Karpas-422 (cell line): ENCODE data around the gene STK4. TPM values are rescaled to one million over a fixed set of nuclear protein-coding genes. Genes with fewer than 3 reads are reported as not detected.

Source experiments
- DNase-seq: peaks from one replicate; pipeline ENCODE4 v3.0.0-alpha.2; 2015
- H2AFZ ChIP-seq: fragments of 200-600 bp; sonication (generic); 2 replicates; pipeline ENCODE4 v1.6.1; 2014; ENCODE audit warnings: antibody characterized with exemption, low read length, mixed read lengths
- H3K27ac ChIP-seq: fragments of 200-600 bp; sonication (generic); 2 replicates; pipeline ENCODE4 v1.5.1; 2014; ENCODE audit warnings: mild to moderate bottlenecking, low read length, moderate library complexity
- H3K27me3 ChIP-seq: fragments of 200-600 bp; sonication (generic); 2 replicates; pipeline ENCODE4 v1.6.1; 2014; ENCODE audit warnings: low read length, mixed read lengths
- H3K36me3 ChIP-seq: fragments of 200-600 bp; sonication (generic); 2 replicates; pipeline ENCODE4 v1.6.1; 2014; ENCODE audit warnings: low read length, mixed read lengths; ENCODE audit not compliant: insufficient read depth
- H3K4me1 ChIP-seq: fragments of 200-600 bp; sonication (generic); 2 replicates; pipeline ENCODE4 v1.6.1; 2014; ENCODE audit warnings: mild to moderate bottlenecking, low read length, mixed read lengths
- H3K4me2 ChIP-seq: fragments of 200-600 bp; sonication (generic); 2 replicates; pipeline ENCODE4 v1.6.1; 2014; ENCODE audit warnings: low read length, low read depth, mild to moderate bottlenecking; ENCODE audit not compliant: poor library complexity, severe bottlenecking
- H3K4me3 ChIP-seq: fragments of 200-600 bp; sonication (generic); 2 replicates; pipeline ENCODE4 v1.5.1; 2014; ENCODE audit warnings: mild to moderate bottlenecking, antibody characterized with exemption, low read length, mixed read lengths
- H3K79me2 ChIP-seq: fragments of 200-600 bp; sonication (generic); 2 replicates; pipeline ENCODE4 v1.6.1; 2014; ENCODE audit warnings: mild to moderate bottlenecking, low read length, mixed read lengths
- H3K9ac ChIP-seq: fragments of 200-600 bp; sonication (generic); 2 replicates; pipeline ENCODE4 v1.6.0; 2014; ENCODE audit warnings: low read length
- H3K9me2 ChIP-seq: fragments of 200-600 bp; sonication (generic), shearing (Covaris generic); replicated peaks from 2 replicates; pipeline ENCODE4 v1.6.0; 2014; ENCODE audit warnings: mild to moderate bottlenecking, low read length, moderate library complexity; ENCODE audit not compliant: insufficient read depth
- H3K9me3 ChIP-seq: fragments of 300-700, 200-600 bp; sonication (generic); 2 replicates; pipeline ENCODE4 v1.6.1; 2014; ENCODE audit warnings: low read length, mixed read lengths
- H4K20me1 ChIP-seq: fragments of 200-600 bp; sonication (generic); 2 replicates; pipeline ENCODE4 v1.6.1; 2014; ENCODE audit warnings: mild to moderate bottlenecking, antibody characterized with exemption, low read length, low read depth; ENCODE audit not compliant: insufficient read depth
- total RNA-seq: library from RNA; depleted of rRNA; stranded (reverse); fragments of >200 nt; shearing (Covaris generic); gene quantifications from 2 replicates; pipeline ENCODE4 v1.2.3, GENCODE V29; 2014; ENCODE audit warnings: low replicate concordance

The STK4 gene
- total RNA-seq, 1 experiment from 2014 or later, result 89.0 TPM

DNA sequence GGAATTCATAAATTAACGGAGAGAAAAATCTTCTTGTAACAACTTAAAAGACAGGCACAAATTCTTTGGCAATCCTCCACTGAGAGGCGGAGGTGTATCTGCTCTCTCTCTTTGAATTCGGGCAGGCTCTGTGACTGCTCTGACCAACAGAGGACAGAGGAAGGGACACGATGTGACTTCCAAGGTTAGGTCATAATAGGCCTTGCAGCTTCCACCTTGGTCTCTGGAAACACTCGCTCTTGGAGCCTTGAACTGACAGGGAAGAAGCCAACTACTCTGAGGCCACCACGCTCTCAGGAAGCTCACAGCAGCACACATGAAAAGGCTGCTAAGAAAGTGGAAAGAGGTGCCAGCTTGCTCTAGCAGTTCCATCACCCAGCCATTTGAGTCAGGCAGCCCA lies 21.1 kb upstream of the STK4 start:
- Histone ChIP-seq H3K9ac (no peak overlapping the region), H3K27ac (no peak overlapping the region), H3K9me3 (no peaks in the 10 kb centered on the region), H3K79me2 (peaks cover 10% of the 10 kb centered on the region; the same call in 1 of the 2 replicates), H3K4me3 (no peak overlapping the region), H3K36me3 (peaks cover 73% of the 10 kb centered on the region), H3K4me2 (no peak overlapping the region), H4K20me1 (no peaks in the 10 kb centered on the region), H3K9me2 (no peaks in the 10 kb centered on the region), H3K27me3 (no peaks in the 10 kb centered on the region), H3K4me1 (no peaks in the 10 kb centered on the region), H2AFZ (no peak overlapping the region)
- no peak for DNase-seq

DNA sequence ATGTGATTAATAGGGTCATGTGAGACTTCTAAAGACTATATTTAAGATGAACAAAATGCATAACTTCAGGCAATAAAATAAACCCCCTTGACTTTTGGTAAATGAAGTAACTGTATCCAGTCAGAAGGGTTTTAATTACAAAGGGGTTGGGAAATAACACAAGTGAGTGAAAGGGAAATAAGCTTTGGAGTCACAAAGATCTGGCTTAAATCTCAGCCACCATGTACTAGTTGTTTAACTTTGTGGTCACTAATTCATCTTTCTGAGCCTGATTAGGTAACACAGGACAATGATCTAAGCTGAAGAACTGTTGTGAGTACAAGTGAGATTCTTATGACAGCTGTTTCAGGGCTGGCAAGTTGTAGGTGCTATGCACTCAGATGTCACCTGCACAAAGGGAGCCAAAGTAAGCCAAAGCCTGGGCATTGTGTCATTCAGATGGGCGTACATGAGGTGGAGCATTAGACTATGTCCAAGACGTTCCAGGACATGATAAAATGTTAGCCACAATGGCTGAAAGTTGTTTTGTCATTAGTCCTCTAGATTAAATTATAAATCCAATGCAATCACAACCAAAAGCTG lies 19.9 kb upstream of the STK4 start:
- Histone ChIP-seq H3K9me3 (no peaks in the 10 kb centered on the region), H4K20me1 (no peaks in the 10 kb centered on the region), H3K9me2 (no peaks in the 10 kb centered on the region), H3K4me3 (no peak overlapping the region), H2AFZ (no peak overlapping the region), H3K36me3 (peaks cover 72% of the 10 kb centered on the region), H3K27me3 (no peaks in the 10 kb centered on the region), H3K4me1 (no peaks in the 10 kb centered on the region), H3K4me2 (no peak overlapping the region), H3K27ac (no peak overlapping the region), H3K9ac (no peak overlapping the region), H3K79me2 (peaks cover 12% of the 10 kb centered on the region; the same call in 1 of the 2 replicates)
- no peak for DNase-seq

DNA sequence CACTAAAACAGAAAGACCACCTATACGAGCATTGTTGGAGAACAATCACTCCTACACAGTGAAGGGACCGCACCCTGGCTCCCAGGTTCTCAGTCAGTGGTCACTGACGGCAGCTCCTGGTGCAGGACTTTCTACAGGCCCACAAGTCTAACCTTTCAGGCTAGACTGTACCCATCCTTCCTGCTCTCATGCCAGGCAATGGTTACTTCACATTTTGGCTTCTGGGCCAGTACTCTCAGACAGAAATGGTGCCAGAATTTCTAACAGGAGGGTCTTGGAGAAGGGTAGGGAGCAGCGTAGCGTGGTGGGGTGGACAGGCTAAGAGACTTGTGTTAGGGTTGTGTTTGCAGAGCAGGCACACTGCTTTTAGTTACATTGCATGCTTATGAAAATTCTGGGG lies 18.2 kb upstream of the STK4 start:
- no peaks in the 10 kb centered on the region for H3K27me3 ChIP-seq
- H4K20me1 ChIP-seq, result no peaks in the 10 kb centered on the region
- H3K9me3 ChIP-seq, result no peaks in the 10 kb centered on the region
- H3K79me2 ChIP-seq, result peaks cover 14% of the 10 kb centered on the region; the same call in 1 of the 2 replicates
- no peaks in the 10 kb centered on the region for H3K9me2 ChIP-seq
- no peak overlapping the region for H3K9ac ChIP-seq
- peaks cover 9% of the 10 kb centered on the region for H3K4me1 ChIP-seq
- DNase-seq, result no peak
- no peak overlapping the region for H3K4me3 ChIP-seq
- H2AFZ ChIP-seq, result no peak overlapping the region
- H3K27ac ChIP-seq, result no peak overlapping the region
- peaks cover 74% of the 10 kb centered on the region for H3K36me3 ChIP-seq
- H3K4me2 ChIP-seq, result no peak overlapping the region

DNA sequence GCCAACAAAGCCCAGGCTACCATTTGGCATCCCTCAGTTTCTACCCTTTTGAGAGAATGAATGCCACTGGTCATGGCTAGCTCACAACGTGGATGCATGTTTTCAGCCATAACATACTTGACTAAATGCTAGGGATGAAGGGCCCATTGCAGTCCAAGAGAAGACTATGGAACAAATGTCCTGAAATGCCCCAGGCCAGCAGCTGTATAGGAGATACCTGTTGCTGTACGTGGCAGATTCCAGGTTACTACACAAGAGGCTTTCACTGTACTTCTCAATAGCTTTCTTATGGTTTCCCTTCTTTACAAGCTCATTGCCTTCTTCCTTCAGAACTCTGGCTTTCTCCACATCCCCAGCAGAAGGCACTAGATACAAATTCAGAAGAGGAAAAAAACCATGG lies 17.8 kb upstream of the STK4 start:
- peaks cover 13% of the 10 kb centered on the region for H3K4me1 ChIP-seq
- peaks cover 74% of the 10 kb centered on the region for H3K36me3 ChIP-seq
- H2AFZ ChIP-seq, result no peak overlapping the region
- no peak for DNase-seq
- no peaks in the 10 kb centered on the region for H3K9me2 ChIP-seq
- H3K4me2 ChIP-seq, result no peak overlapping the region
- no peaks in the 10 kb centered on the region for H4K20me1 ChIP-seq
- no peak overlapping the region for H3K27ac ChIP-seq
- no peaks in the 10 kb centered on the region for H3K27me3 ChIP-seq
- no peak overlapping the region for H3K4me3 ChIP-seq
- no peak overlapping the region for H3K9ac ChIP-seq
- H3K79me2 ChIP-seq, result peaks cover 17% of the 10 kb centered on the region; the same call in 1 of the 2 replicates
- no peaks in the 10 kb centered on the region for H3K9me3 ChIP-seq

DNA sequence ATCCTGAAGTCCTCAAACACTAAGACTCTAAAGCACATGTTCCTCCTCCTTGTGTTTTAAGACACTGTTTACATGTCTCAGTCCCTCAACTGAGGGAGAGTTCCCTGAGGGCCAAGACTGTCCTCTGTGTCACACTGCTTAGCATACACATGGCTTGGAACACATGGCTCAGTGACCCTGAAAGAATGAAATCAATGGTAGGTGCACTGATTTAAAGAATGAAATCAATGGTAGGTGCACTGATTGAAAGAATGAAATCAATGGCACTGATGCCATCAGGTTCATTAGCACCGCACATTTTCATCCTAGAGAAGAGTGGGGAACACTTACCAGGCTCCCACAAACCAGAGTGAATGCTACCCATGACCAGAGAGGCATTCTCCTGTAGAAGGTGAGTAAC lies 15.9 kb upstream of the STK4 start:
- Histone ChIP-seq H3K4me1 (peaks cover 26% of the 10 kb centered on the region), H3K79me2 (peaks cover 32% of the 10 kb centered on the region), H2AFZ (no peak overlapping the region), H3K27ac (no peak overlapping the region), H3K4me2 (no peak overlapping the region), H3K4me3 (no peak overlapping the region), H4K20me1 (no peaks in the 10 kb centered on the region), H3K9ac (no peak overlapping the region), H3K9me3 (no peaks in the 10 kb centered on the region), H3K27me3 (no peaks in the 10 kb centered on the region), H3K9me2 (no peaks in the 10 kb centered on the region), H3K36me3 (peaks cover 74% of the 10 kb centered on the region)
- DNase-seq, result no peak

DNA sequence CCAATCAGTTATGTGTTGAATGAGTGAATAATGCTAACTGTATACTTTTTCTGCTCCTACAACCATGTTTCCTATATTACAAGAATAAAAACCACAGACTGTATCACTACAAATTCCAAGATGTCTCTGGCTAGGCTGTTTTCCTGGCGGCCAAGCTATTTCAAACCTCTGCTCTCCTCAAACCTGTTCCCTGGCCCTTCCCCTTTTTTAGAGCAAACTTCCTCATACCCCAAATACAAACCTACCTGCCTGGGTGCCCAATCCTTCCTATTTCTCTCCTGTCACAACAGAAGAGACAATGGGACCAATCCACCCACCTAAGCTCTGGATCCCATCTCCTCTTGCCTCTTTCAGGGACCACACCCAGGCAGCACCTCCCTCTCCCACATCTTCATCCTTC lies 13.6 kb upstream of the STK4 start:
- H3K4me2 ChIP-seq, result no peak overlapping the region
- H3K79me2 ChIP-seq, result peaks cover 51% of the 10 kb centered on the region
- no peak for DNase-seq
- no peak overlapping the region for H3K9ac ChIP-seq
- H4K20me1 ChIP-seq, result no peaks in the 10 kb centered on the region
- no peak overlapping the region; the same call in 1 of the 2 replicates for H3K27ac ChIP-seq
- peaks cover 50% of the 10 kb centered on the region for H3K4me1 ChIP-seq
- H3K9me3 ChIP-seq, result no peaks in the 10 kb centered on the region
- no peaks in the 10 kb centered on the region for H3K9me2 ChIP-seq
- no peaks in the 10 kb centered on the region for H3K27me3 ChIP-seq
- peaks cover 70% of the 10 kb centered on the region for H3K36me3 ChIP-seq
- H3K4me3 ChIP-seq, result no peak overlapping the region
- H2AFZ ChIP-seq, result no peak overlapping the region

DNA sequence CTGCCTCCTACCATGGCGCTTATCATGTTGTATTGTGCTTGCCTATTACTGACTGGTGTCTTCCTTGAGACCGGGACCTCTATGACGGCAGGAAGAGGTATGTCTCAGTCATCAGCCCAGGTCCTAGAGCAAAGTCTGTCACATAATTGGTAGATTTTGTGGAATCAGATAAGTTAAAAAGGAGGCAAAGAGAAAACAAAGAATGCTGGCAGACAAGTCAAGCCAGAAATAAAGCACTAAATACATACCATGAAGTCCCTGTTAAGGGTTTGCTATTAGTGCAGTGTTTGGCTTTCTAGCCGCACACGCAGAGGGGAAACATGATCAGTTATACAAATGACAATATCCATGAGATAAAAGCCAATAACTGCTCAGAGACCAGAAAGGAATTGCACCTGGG lies 12.1 kb upstream of the STK4 start:
- Histone ChIP-seq H3K4me1 (peaks cover 63% of the 10 kb centered on the region), H3K4me3 (no peak overlapping the region), H3K9me3 (no peaks in the 10 kb centered on the region), H3K27me3 (no peaks in the 10 kb centered on the region), H3K9ac (no peak overlapping the region), H3K79me2 (peaks cover 62% of the 10 kb centered on the region), H2AFZ (no peak overlapping the region), H3K4me2 (no peak overlapping the region), H3K9me2 (no peaks in the 10 kb centered on the region), H3K27ac (no peak overlapping the region), H3K36me3 (peaks cover 57% of the 10 kb centered on the region), H4K20me1 (peaks cover 4% of the 10 kb centered on the region; the same call in 1 of the 2 replicates)
- DNase-seq, result no peak

DNA sequence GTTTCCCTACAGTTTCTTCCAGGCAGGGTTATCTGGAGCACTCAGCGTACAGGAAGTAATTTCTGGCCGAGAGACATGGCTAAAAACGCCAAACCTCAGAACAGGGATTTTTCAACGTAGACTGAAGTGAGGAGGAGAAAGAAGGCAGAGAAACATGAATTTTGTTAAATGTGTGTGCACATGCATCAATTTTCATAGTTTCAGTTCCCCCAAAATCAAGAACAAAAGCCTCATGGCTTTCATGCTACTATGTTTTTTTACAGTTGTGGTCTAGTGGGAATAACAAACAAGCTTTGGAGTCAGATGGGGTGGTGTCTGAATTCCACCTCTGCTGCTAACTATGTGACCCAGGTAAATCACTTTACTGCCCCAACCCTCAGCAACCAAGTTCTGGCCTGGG lies 11.0 kb upstream of the STK4 start:
- peak overlapping the region; percentile 48; the same call in 1 of the 2 replicates for H3K27ac ChIP-seq
- peaks cover 65% of the 10 kb centered on the region for H3K4me1 ChIP-seq
- no peak for DNase-seq
- H3K9me3 ChIP-seq, result no peaks in the 10 kb centered on the region
- peaks cover 52% of the 10 kb centered on the region for H3K36me3 ChIP-seq
- peaks cover 71% of the 10 kb centered on the region for H3K79me2 ChIP-seq
- H3K4me3 ChIP-seq, result no peak overlapping the region
- peaks cover 4% of the 10 kb centered on the region; the same call in 1 of the 2 replicates for H4K20me1 ChIP-seq
- H3K27me3 ChIP-seq, result no peaks in the 10 kb centered on the region
- no peak overlapping the region for H3K9ac ChIP-seq
- no peak overlapping the region for H3K4me2 ChIP-seq
- H2AFZ ChIP-seq, result no peak overlapping the region
- H3K9me2 ChIP-seq, result no peaks in the 10 kb centered on the region
